ELF-1 (cell line): Measurements from ENCODE around the gene CNN1.
"Not testable (repeated sequence)": the region's sequence is repeated elsewhere in the genome, so short reads cannot be mapped to it uniquely, and the experiment has no call there.

ENCODE experiments used
- DNase-seq: peaks from one replicate; pipeline ENCODE4 v3.0.0-alpha.2; 2016; ENCODE audit warnings: low read depth, low spot score

Gene CNN1

GRCh38 chr19:11599704-11600103, 61.1 kb downstream of the CNN1 start:
- DNase-seq, result not testable (repeated sequence)
